ENCODE measurements around the gene PPP3R2. TPM values are rescaled to one million over a fixed set of nuclear protein-coding genes. Genes with fewer than 3 reads are reported as not detected.

The PPP3R2 gene
- total and polyA plus RNA-seq, 2 donors (not counting 3 experiments of a cell fraction or from before 2014, with no cell fraction given) = not detected

GRCh38 chr9:101604296-101604695 is 9.5 kb upstream of the PPP3R2 start:
- Histone ChIP-seq H3K9me1 (replicated peaks; ENCODE audit: control insufficient read depth, extremely low read depth, insufficient read depth, low read length) (no peaks in the 10 kb centered on the region), H2AFZ (ENCODE audit: low read depth, low read length) (no peak overlapping the region), H3K4me3 (replicated peaks in 1 of 3; ENCODE audit: insufficient read depth in 1 of 3, low read depth in 1 of 3, low read length in 3 of 3) (no peak overlapping the region), H3K9ac (replicated peaks; ENCODE audit: extremely low read depth, insufficient read depth, low read length) (no peak overlapping the region), H3K79me2 (ENCODE audit: control insufficient read depth, insufficient read depth, low read length) (no peaks in the 10 kb centered on the region), H3K36me3 (ENCODE audit: control insufficient read depth in 2 of 2, extremely low read depth in 1 of 2, insufficient read depth in 2 of 2, low read length in 2 of 2) (no peaks in the 10 kb centered on the region), H3K4me1 (ENCODE audit: control insufficient read depth, extremely low read depth, insufficient read depth, low read length) (no peaks in the 10 kb centered on the region), H3K27me3 (ENCODE audit: control insufficient read depth in 2 of 2, insufficient read depth in 2 of 2, low read length in 2 of 2) (no peaks in the 10 kb centered on the region), H3K9me3 (replicated peaks; ENCODE audit: control insufficient read depth, insufficient read depth, low read length) (no peaks in the 10 kb centered on the region), H3K27ac (ENCODE audit: insufficient read depth, low read depth, low read length) (no peak overlapping the region), H4K20me1 (replicated peaks; ENCODE audit: control insufficient read depth, extremely low read depth, insufficient read depth, low read length) (no peaks in the 10 kb centered on the region), H3K4me2 (ENCODE audit: insufficient read depth, low read length) (no peak overlapping the region)
- POLR2A ChIA-PET = no interaction called here
- CTCF ChIA-PET = no interaction called here
- intact Hi-C loops (cut with micrococcal nuclease) = no loop called here
- no peak for TF ChIP-seq MYC (IDR thresholded peaks at IDR 0.05; ENCODE audit: low read depth, low read length)
- no peak for TF ChIP-seq EZH2 (IDR thresholded peaks at IDR 0.05; ENCODE audit: borderline replicate concordance, low read depth, low read length, severe bottlenecking)
- TF ChIP-seq POLR2A (IDR thresholded peaks at IDR 0.05; ENCODE audit: low read depth, low read length) = no peak
- TF ChIP-seq CTCF (IDR thresholded peaks at IDR 0.05; ENCODE audit: extremely low read depth in 1 of 2, insufficient read depth in 1 of 2, low read depth in 1 of 2, low read length in 2 of 2) = no peak
- no peak for TF ChIP-seq FOS (IDR thresholded peaks at IDR 0.05; ENCODE audit: borderline replicate concordance, insufficient read depth, low read length)
- no peak for TF ChIP-seq JUN (IDR thresholded peaks at IDR 0.05; ENCODE audit: borderline replicate concordance, insufficient read depth, insufficient read length, low read depth)
- TF ChIP-seq POLR2AphosphoS5 (IDR thresholded peaks at IDR 0.05; ENCODE audit: insufficient read depth, low read depth, low read length) = no peak
- no peak for TF ChIP-seq MAX (IDR thresholded peaks at IDR 0.05; ENCODE audit: insufficient read depth, insufficient read length)
- no peak for TF ChIP-seq GATA2 (IDR thresholded peaks at IDR 0.05; ENCODE audit: insufficient read depth, insufficient read length, low read depth, low read length)
- FAIRE-seq (no peak), DNase-seq (ENCODE audit: low read depth, low spot score) (no peak)
- dilution Hi-C loops (cut with MboI; ENCODE audit: extremely low pct_ligation_motif_present, low sequenced_read_pairs) = no loop called here
- BruUV-seq (replicated peaks) = no TSS peak
